Right renal pelvis (tissue), 4 donors: ENCODE data around the gene ITGA2B. TPM values are rescaled to one million over a fixed set of nuclear protein-coding genes. Genes with fewer than 3 reads are reported as not detected.

ENCODE experiments used
- DNase-seq, 4 donors: peaks; one replicate each; pipeline ENCODE4 v3.0.0-alpha.2; 2013; ENCODE audit warnings: low read depth in 4 of 4, low spot score in 3 of 4, missing footprints in 1 of 4
- polyA plus RNA-seq, 4 donors: library from polyadenylated mRNA; unstranded; fragments of 120-200 nt; gene quantifications; one replicate each; pipeline ENCODE4 v1.2.1, GENCODE V29; 2013; ENCODE audit not compliant: insufficient read length in 4 of 4

Gene ITGA2B
- 1 to 10 TPM; 4.0 to 8.9 (median 5.3) TPM for polyA plus RNA-seq

GRCh38 chr17:44389281-44389680, at the start of gene ITGA2B:
ITGA2B (minus strand) TSS chr17:44389649; CDS start chr17:44389473, 176 bp downstream.
- no peak for DNase-seq

GRCh38 chr17:44439168-44439567, 49.7 kb upstream of the ITGA2B start:
- no peak for DNase-seq

GRCh38 chr17:44438636-44439035, 49.2 kb upstream of the ITGA2B start:
- no peak for DNase-seq

- no peak for DNase-seq
Measured at GRCh38 chr17:44436336-44436735, 46.9 kb upstream of the ITGA2B start.

GRCh38 chr17:44432254-44433157, 43.1 kb upstream of the ITGA2B start:
- DNase-seq: no peak

GRCh38 chr17:44424828-44425461, 35.5 kb upstream of the ITGA2B start:
- DNase-seq: no peak

GRCh38 chr17:44417553-44417952, 28.1 kb upstream of the ITGA2B start:
- no peak for DNase-seq

- DNase-seq: no peak
Measured at GRCh38 chr17:44416558-44417289, 27.3 kb upstream of the ITGA2B start.

- no peak for DNase-seq
Measured at GRCh38 chr17:44414394-44415155, 25.1 kb upstream of the ITGA2B start.

GRCh38 chr17:44409309-44410028, 20.0 kb upstream of the ITGA2B start:
- DNase-seq: no peak

GRCh38 chr17:44408786-44409185, 19.3 kb upstream of the ITGA2B start:
- DNase-seq: no peak

GRCh38 chr17:44402564-44403172, 13.2 kb upstream of the ITGA2B start:
- no peak for DNase-seq

GRCh38 chr17:44400226-44400847, 10.9 kb upstream of the ITGA2B start:
- DNase-seq: peak in 1 of 4 donors; percentile 12

- DNase-seq: no peak
Measured at GRCh38 chr17:44398692-44399691, 9.5 kb upstream of the ITGA2B start.

GRCh38 chr17:44397479-44398440, 8.3 kb upstream of the ITGA2B start:
- no peak for DNase-seq

- DNase-seq: no peak
Measured at GRCh38 chr17:44396946-44397345, 7.5 kb upstream of the ITGA2B start.
